Measurements from ENCODE around the gene THOC6.
A peak's percentile ranks its signal among the peaks of the same experiment; 100 is the strongest.

THOC6 gene

DNA sequence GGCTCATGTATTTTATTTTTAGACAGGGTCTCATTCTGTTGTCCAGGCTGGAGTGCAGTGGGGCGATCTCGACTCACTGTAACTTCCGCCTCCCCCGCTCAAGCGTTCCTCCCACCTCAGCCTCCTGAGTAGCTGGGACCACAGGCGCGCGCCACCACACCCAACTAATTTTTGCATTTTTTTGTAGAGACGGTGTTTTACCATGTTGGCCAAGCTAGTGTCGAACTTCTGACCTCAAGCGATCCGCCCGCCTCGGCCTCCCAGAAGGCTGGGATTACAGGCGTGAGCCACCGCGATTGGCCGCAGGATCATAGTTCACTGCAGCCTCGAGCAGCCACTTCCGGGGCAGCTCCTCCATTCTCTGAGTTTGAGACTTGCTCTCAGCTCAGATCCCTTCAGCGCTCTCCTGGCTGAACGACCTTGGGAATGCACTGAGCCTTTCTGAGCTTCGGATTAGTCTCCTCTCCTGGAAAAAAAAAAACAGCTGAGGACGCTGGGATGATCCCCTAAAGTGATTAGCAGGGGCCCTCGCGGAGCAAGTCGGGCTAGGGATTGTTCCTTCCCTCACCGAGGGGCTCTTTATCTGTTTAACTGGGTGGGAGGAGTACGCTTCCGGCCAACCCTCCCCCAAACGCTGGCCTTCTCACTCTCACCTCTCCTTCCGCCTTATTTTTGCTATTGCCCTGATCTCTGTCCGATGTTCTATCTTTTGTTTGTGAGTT lies 42.5 kb upstream of the THOC6 start:
- Histone ChIP-seq H3K27me3 (ENCODE audit: control insufficient read depth, insufficient read depth, low read length, poor library complexity, severe bottlenecking) (no peaks in the 10 kb centered on the region), H3K27ac (ENCODE audit: insufficient read depth, low read depth, low read length, poor library complexity, severe bottlenecking) (peak overlapping the region; percentile 77), H3K4me1 (ENCODE audit: control insufficient read depth, insufficient read depth, low read length) (peaks cover 14% of the 10 kb centered on the region), H3K4me3 (ENCODE audit: insufficient read depth, low read depth, low read length) (peak overlapping the region; percentile 72), H3K36me3 (ENCODE audit: control insufficient read depth, insufficient read depth, low read length) (no peaks in the 10 kb centered on the region), H3K9me3 (ENCODE audit: control insufficient read depth, low read length) (no peaks in the 10 kb centered on the region)
- WGBS, 2 experiments: 27% methylated on average over 33 of the region's 33 CpGs

DNA sequence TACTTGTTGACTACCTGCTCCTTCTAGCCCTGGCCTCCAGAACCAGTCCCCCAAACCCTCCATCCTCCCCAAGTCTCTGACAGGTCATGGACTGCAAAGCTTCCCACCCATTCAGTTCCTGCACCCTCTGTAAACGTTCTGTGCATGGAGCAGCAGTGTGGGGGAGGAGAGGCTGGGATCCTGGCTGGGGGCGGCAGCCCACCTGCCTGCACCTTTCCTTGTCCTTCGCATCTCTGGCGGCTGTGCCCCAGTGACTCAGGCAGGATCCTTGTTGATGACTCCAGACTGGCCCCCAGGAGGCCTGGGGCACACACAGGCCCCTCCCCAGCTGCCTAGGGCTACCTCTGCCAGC lies 42.0 kb upstream of the THOC6 start:
- Histone ChIP-seq H3K4me3 (ENCODE audit: insufficient read depth, low read depth, low read length) (no peak overlapping the region), H3K27ac (ENCODE audit: insufficient read depth, low read depth, low read length, poor library complexity, severe bottlenecking) (peak overlapping the region; percentile 77), H3K9me3 (ENCODE audit: control insufficient read depth, low read length) (no peaks in the 10 kb centered on the region), H3K27me3 (ENCODE audit: control insufficient read depth, insufficient read depth, low read length, poor library complexity, severe bottlenecking) (no peaks in the 10 kb centered on the region), H3K4me1 (ENCODE audit: control insufficient read depth, insufficient read depth, low read length) (peaks cover 14% of the 10 kb centered on the region), H3K36me3 (ENCODE audit: control insufficient read depth, insufficient read depth, low read length) (no peaks in the 10 kb centered on the region)
- 10 to 14% methylated on average over 4 of the region's 4 CpGs for WGBS, 2 experiments

DNA sequence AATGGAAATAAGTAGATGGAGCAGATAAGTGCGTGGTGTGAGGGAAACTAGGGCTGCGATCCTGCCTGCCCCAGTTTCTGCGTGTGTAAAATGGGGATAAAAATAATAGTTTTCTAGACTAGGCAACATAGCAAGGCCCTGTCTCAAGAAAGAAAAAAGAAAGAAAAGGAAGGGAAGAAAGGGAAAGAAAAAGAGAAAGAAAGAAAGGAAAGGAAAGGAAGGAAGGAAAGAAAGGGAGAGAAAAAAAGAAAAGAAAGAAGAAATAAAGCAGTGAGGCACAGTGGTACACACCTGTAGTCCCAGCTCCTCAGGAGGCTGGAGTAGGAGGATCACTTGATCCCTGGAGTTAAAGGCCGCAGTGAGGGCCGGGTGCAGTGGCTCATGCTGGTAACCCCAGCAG lies 41.4 kb upstream of the THOC6 start:
- no peak overlapping the region for H3K4me3 ChIP-seq (ENCODE audit: insufficient read depth, low read depth, low read length)
- H3K27ac ChIP-seq (ENCODE audit: insufficient read depth, low read depth, low read length, poor library complexity, severe bottlenecking): no peak overlapping the region
- no peaks in the 10 kb centered on the region for H3K9me3 ChIP-seq (ENCODE audit: control insufficient read depth, low read length)
- H3K27me3 ChIP-seq (ENCODE audit: control insufficient read depth, insufficient read depth, low read length, poor library complexity, severe bottlenecking): no peaks in the 10 kb centered on the region
- H3K36me3 ChIP-seq (ENCODE audit: control insufficient read depth, insufficient read depth, low read length): no peaks in the 10 kb centered on the region
- 74 to 79% methylated on average over 5 of the region's 5 CpGs for WGBS, 2 experiments
- H3K4me1 ChIP-seq (ENCODE audit: control insufficient read depth, insufficient read depth, low read length): peaks cover 16% of the 10 kb centered on the region

DNA sequence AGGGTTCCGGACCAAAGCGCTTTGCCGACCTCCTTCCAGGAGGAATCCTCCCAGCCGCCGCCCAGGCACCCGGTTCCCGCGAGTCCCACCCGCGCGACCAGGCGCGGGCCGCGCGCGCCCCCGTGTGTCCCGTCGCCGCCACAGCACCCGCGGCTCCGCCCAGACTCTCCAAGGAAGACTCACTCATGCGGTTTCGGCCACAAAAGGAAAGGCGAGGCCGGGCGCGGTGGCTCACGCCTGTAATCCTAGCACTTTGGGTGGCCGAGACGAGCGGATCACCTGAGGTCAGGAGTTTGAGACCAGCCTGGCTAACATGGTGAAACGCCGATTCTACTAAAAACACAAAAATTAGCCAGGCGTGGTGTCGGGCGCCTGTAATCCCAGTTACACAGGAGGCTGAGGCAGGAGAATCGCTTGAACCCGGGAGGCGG lies 40.1 kb upstream of the THOC6 start:
- no peak overlapping the region for H3K4me3 ChIP-seq (ENCODE audit: insufficient read depth, low read depth, low read length)
- H3K9me3 ChIP-seq (ENCODE audit: control insufficient read depth, low read length): no peaks in the 10 kb centered on the region
- H3K36me3 ChIP-seq (ENCODE audit: control insufficient read depth, insufficient read depth, low read length): no peaks in the 10 kb centered on the region
- 16% methylated on average over 42 of the region's 42 CpGs for WGBS, 2 experiments
- peaks cover 26% of the 10 kb centered on the region for H3K4me1 ChIP-seq (ENCODE audit: control insufficient read depth, insufficient read depth, low read length)
- H3K27ac ChIP-seq (ENCODE audit: insufficient read depth, low read depth, low read length, poor library complexity, severe bottlenecking): no peak overlapping the region
- no peaks in the 10 kb centered on the region for H3K27me3 ChIP-seq (ENCODE audit: control insufficient read depth, insufficient read depth, low read length, poor library complexity, severe bottlenecking)

DNA sequence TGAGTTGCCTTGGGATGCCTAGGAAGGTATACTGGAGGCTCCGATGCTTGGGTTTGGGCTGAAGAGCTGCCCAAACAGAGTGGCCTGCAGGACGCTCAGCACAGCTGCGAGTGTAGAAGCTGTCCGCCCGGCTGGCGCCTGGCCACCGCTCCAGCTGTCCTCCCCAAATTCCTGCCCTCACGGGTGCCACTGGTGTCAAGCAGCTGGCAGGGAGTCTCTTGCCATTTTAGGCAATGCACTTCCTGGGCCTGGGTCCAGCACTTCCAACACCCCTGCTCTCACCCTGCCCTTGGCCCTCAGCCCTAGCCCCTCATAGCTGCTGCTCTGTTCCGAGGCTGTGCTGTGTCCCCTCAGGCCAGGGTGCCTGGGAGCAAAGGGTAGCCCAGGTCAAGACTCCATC lies 38.4 kb upstream of the THOC6 start:
- H3K4me1 ChIP-seq (ENCODE audit: control insufficient read depth, insufficient read depth, low read length): peaks cover 34% of the 10 kb centered on the region
- WGBS, 2 experiments: 93% methylated on average over 9 of the region's 9 CpGs
- H3K27me3 ChIP-seq (ENCODE audit: control insufficient read depth, insufficient read depth, low read length, poor library complexity, severe bottlenecking): no peaks in the 10 kb centered on the region
- no peaks in the 10 kb centered on the region for H3K36me3 ChIP-seq (ENCODE audit: control insufficient read depth, insufficient read depth, low read length)
- H3K4me3 ChIP-seq (ENCODE audit: insufficient read depth, low read depth, low read length): no peak overlapping the region
- H3K9me3 ChIP-seq (ENCODE audit: control insufficient read depth, low read length): no peaks in the 10 kb centered on the region
- no peak overlapping the region for H3K27ac ChIP-seq (ENCODE audit: insufficient read depth, low read depth, low read length, poor library complexity, severe bottlenecking)

DNA sequence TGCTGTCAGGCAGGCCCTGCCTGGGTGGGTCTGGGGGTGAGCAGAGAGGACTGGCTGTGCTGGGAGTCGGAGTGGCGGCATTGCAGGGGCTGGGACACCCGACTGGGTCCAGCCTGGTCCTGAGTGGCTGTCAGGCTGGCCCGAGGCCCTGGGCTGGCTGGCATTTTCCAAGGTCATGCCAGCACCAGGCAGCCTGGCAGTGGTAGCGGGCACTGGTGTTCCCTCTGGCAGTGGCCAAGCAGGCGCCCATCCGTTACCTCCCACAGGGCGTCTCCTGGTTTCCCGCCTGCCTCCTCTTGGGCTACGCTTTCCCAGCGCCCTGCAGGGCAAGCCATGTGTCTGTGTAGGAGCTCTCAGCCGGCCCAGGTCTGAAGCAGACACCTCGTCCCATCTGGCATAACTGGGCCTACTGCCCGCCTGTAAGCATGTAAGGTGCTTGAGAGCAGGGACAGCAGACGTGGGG lies 37.9 kb upstream of the THOC6 start:
- Histone ChIP-seq H3K27ac (ENCODE audit: insufficient read depth, low read depth, low read length, poor library complexity, severe bottlenecking) (no peak overlapping the region), H3K4me3 (ENCODE audit: insufficient read depth, low read depth, low read length) (no peak overlapping the region), H3K27me3 (ENCODE audit: control insufficient read depth, insufficient read depth, low read length, poor library complexity, severe bottlenecking) (no peaks in the 10 kb centered on the region), H3K9me3 (ENCODE audit: control insufficient read depth, low read length) (no peaks in the 10 kb centered on the region), H3K4me1 (ENCODE audit: control insufficient read depth, insufficient read depth, low read length) (peaks cover 31% of the 10 kb centered on the region), H3K36me3 (ENCODE audit: control insufficient read depth, insufficient read depth, low read length) (no peaks in the 10 kb centered on the region)
- WGBS, 2 experiments: 90 to 91% methylated on average over 15 of the region's 15 CpGs

DNA sequence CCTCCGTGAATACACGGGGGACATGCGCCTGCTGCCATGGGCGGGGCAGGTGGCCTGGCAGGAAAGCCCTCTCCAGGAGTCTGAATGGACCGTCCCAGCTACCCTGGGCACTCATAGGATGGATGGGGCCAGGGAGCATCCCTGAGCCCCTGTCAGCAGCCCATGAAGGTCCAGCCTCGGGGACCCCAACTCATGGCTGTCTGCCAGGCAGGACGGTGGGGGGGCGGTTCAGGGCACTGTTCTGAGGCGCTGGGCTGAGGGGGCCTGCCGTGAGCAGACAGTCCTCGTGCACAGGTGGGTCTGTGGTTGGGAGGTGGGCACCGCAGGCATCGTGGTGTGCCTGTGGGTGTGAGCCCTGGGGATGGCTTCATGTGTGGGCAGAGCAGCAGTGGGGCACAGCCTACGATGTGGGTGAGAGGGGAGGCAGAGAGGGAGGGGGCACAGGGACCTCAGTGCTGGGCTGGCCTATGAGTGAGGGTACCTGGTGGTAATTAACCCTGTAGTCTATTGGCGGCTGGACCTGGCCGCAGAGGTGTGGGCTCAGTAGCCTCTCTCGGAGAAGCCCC lies 37.1 kb upstream of the THOC6 start:
- H3K27ac ChIP-seq (ENCODE audit: insufficient read depth, low read depth, low read length, poor library complexity, severe bottlenecking): no peak overlapping the region
- no peak overlapping the region for H3K4me3 ChIP-seq (ENCODE audit: insufficient read depth, low read depth, low read length)
- WGBS, 2 experiments: 93 to 94% methylated on average over 17 of the region's 17 CpGs
- H3K36me3 ChIP-seq (ENCODE audit: control insufficient read depth, insufficient read depth, low read length): no peaks in the 10 kb centered on the region
- no peaks in the 10 kb centered on the region for H3K27me3 ChIP-seq (ENCODE audit: control insufficient read depth, insufficient read depth, low read length, poor library complexity, severe bottlenecking)
- peaks cover 24% of the 10 kb centered on the region for H3K4me1 ChIP-seq (ENCODE audit: control insufficient read depth, insufficient read depth, low read length)
- H3K9me3 ChIP-seq (ENCODE audit: control insufficient read depth, low read length): no peaks in the 10 kb centered on the region

DNA sequence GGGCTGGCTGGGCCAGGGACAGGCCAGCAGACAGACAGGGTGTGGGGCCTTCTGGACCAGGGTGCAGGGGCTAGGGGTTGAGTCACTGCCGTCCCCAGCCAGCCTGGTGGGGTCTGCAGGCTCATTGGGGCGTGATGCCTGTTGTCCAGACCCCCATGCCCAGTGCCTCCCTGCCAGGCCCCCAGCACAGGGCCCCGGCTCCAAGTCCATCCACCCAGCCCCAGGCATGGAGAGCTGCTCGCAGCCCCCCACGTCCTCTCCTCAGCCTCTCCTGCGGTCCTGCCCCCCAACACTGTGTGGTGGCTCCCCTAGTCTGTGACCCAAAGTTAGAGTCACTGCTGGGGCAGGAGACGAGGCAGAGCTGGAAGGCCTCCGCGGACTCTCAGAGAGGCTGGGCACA lies 36.5 kb upstream of the THOC6 start:
- H3K9me3 ChIP-seq (ENCODE audit: control insufficient read depth, low read length): no peaks in the 10 kb centered on the region
- no peaks in the 10 kb centered on the region for H3K27me3 ChIP-seq (ENCODE audit: control insufficient read depth, insufficient read depth, low read length, poor library complexity, severe bottlenecking)
- 88 to 89% methylated on average over 9 of the region's 9 CpGs for WGBS, 2 experiments
- no peak overlapping the region for H3K27ac ChIP-seq (ENCODE audit: insufficient read depth, low read depth, low read length, poor library complexity, severe bottlenecking)
- peaks cover 19% of the 10 kb centered on the region for H3K4me1 ChIP-seq (ENCODE audit: control insufficient read depth, insufficient read depth, low read length)
- no peak overlapping the region for H3K4me3 ChIP-seq (ENCODE audit: insufficient read depth, low read depth, low read length)
- no peaks in the 10 kb centered on the region for H3K36me3 ChIP-seq (ENCODE audit: control insufficient read depth, insufficient read depth, low read length)

DNA sequence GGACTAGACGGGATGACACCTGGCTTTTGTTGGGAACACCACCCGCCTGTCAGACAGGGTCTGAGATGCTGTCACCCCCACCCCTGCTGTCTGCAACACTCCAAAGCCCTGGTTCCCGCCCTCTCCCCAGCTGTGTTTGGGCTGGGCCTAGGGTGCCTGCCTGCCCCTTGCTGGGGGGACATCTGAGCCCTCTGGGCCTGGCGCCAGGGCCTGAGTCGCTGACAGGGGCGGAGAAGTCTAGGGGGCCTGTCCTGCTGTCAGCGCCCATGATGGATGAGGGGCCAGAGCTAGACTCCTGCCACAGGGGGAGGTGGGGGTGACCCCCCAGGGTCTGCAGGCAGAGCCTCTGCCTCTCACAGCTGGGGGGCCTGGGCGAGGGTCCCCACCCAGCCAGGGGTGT lies 36.0 kb upstream of the THOC6 start:
- Histone ChIP-seq H3K27ac (ENCODE audit: insufficient read depth, low read depth, low read length, poor library complexity, severe bottlenecking) (no peak overlapping the region), H3K27me3 (ENCODE audit: control insufficient read depth, insufficient read depth, low read length, poor library complexity, severe bottlenecking) (no peaks in the 10 kb centered on the region)

DNA sequence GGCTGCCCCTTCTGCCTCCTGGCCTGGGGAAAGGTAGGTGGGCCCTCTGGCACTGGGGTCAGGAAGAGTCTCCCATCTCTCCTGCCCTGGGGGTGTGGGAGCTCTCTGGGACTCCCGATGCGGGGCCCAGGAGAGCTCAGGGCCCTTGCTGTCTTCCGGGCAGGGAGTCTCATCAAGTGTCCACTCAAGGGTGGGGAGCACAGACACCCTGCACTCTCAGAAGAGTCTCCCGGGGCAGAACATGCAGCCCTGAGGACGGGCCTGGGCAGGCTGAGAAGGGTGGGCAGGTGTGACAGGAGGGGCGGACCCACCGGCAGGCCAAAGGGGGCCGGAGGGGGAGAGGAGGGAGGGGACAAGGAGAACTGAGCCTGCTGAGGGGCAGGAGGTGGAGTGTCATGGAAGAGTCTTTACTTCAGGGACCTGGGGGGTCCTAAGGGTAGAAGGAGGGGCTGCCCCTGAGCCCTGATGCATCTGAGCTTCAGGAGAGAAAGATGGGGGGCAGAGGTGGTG lies 35.2 kb upstream of the THOC6 start:
- 66 to 69% methylated on average over 8 of the region's 8 CpGs for WGBS, 2 experiments
- no peak overlapping the region for H3K27ac ChIP-seq (ENCODE audit: insufficient read depth, low read depth, low read length, poor library complexity, severe bottlenecking)
- no peaks in the 10 kb centered on the region for H3K9me3 ChIP-seq (ENCODE audit: control insufficient read depth, low read length)
- H3K4me1 ChIP-seq (ENCODE audit: control insufficient read depth, insufficient read depth, low read length): peaks cover 19% of the 10 kb centered on the region
- no peak overlapping the region for H3K4me3 ChIP-seq (ENCODE audit: insufficient read depth, low read depth, low read length)
- no peaks in the 10 kb centered on the region for H3K36me3 ChIP-seq (ENCODE audit: control insufficient read depth, insufficient read depth, low read length)
- H3K27me3 ChIP-seq (ENCODE audit: control insufficient read depth, insufficient read depth, low read length, poor library complexity, severe bottlenecking): no peaks in the 10 kb centered on the region

More for the DNA sequence above, 36.0 kb upstream of the THOC6 start:
- peaks cover 19% of the 10 kb centered on the region for H3K4me1 ChIP-seq (ENCODE audit: control insufficient read depth, insufficient read depth, low read length)
- WGBS, 2 experiments: 60 to 70% methylated on average over 8 of the region's 8 CpGs
- no peaks in the 10 kb centered on the region for H3K36me3 ChIP-seq (ENCODE audit: control insufficient read depth, insufficient read depth, low read length)
- H3K9me3 ChIP-seq (ENCODE audit: control insufficient read depth, low read length): no peaks in the 10 kb centered on the region
- no peak overlapping the region for H3K4me3 ChIP-seq (ENCODE audit: insufficient read depth, low read depth, low read length)
